PC-9 (cell line): Measurements from ENCODE around the gene SH3BP4.

ENCODE experiments used
- CTCF ChIP-seq: fragments of 200-600 bp; sonication (generic); conservative IDR thresholded peaks from 2 replicates; pipeline ENCODE4 v1.6.1; 2017; ENCODE audit warnings: mixed run types, antibody characterized with exemption, mild to moderate bottlenecking, moderate library complexity
- EZH2 ChIP-seq: fragments of 200-600 bp; sonication (generic); IDR thresholded peaks from 2 replicates; pipeline ENCODE4 v1.8.0; 2017; ENCODE audit warnings: antibody characterized with exemption, low read depth

GRCh38 chr2:235048549-235048948 is 96.7 kb downstream of the SH3BP4 start:
- TF ChIP-seq CTCF (no peak), EZH2 (no peak)
